ENCODE measurements around the gene MACF1.

Gene MACF1

DNA sequence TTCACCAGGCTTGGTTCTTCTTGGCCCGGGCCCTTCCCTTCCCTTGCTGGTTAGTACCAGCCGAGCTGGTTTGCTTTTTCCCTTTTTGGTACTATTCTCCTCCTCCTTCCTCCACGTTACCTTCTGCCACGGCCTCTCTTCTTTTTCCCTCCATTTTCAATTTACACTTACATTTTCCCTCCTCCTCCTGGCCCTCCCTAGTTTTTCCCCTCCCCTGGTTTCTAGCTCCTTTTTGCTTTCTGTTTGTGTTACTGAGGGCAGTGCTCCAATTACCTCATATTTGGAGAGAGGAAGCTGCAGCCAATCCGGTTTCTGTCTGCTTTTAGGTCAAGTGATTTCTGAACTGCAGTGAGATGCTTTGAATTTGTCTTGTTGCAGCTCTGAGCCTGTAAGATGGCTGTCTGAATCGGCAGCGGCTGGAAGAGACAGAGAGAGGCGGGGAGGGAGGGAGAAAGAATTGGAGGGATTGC is 63.7 kb downstream of the MACF1 start:
- no peak for DNase-seq

- DNase-seq, result no peak
These were observed 64.4 kb downstream of the MACF1 start for GRCh38 chr1:39268906-39269305.

DNA sequence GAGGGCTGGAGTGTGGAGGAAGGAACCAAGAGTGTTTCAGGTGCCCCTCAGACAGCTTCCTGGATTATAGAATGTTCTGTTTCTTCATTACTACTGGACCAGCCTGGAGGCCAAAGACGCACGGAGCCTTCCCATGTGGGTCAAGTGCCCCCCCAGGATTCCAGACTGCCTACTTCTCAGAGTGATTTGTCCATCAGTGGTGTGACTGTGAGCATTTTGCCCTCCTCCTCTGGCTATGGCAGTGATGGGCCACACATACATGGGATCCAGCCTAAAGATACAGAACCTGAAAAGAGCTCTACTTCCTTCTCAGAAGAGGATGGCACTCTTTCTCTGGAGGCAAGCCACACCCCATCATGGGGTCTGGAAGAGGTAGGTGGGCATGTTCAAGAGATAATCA is 64.9 kb downstream of the MACF1 start:
- no peak for DNase-seq

DNA sequence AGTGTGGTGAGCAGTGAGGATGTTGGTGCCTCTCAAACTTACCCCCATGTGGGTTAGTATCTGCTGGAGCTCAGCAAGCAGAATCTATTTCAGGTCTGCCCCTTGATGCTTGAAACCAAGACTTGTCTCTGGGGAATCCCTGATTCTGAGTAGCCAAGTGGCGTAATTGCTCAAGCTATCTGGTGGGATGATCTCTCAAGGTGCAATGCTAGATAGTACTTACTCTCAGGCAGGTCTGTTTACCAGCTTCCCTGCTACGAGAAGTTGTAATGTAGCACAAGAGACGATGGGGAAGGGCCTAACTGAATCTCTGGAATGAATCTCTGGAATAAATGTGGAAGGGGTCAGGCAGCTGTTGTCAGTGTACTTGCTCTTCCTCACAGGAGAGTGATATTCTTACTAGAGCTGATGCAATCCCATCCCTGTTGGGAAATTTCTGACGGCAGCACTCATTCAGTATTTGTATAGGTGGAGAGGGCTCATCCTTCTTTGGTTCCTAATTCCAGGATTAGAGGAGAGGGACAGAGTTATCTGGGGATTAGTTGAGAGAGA is 65.4 kb downstream of the MACF1 start:
- DNase-seq, result no peak

GRCh38 chr1:39270368-39270767 is 65.9 kb downstream of the MACF1 start:
- DNase-seq, result no peak

DNA sequence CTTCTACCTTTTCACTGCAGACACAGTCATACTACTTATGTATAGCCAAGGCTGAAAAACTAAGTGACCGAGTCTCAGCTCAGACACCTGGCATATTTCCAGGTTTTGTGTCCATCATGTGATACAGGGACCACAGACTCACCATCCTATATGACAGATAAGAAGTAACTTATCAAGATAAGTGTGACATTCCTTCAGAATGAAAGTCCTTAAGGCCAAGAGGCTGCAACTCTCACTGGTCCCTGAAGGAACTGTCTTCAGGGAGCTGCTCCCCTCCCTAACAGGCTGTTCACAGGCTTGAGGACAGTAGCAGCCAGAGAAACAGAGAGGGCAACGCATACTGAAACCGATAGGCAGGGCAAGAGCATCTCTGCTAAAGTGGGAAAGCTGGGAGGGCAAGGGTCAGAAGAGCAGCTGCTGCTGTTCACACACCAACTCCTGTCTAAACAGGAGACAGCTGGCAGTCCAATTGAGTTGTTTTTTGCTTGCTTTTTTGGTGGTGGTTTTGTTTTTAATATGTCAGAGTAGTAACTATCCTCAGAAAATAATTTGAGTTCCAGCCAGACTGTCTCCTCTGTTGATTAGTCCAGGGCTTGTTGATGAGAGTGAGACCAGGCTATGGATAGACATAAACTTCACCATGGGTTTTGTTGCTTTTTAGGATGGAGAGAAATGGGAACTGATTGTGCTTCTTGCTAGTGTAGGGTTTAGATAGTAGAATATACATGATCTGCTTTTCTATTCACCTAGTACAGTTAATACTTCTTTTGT is 67.7 kb downstream of the MACF1 start:
- no peak for DNase-seq

GRCh38 chr1:39272798-39273469 is 68.4 kb downstream of the MACF1 start:
- DNase-seq, result no peak

GRCh38 chr1:39275836-39276507 is 71.5 kb downstream of the MACF1 start:
- no peak for DNase-seq

DNA sequence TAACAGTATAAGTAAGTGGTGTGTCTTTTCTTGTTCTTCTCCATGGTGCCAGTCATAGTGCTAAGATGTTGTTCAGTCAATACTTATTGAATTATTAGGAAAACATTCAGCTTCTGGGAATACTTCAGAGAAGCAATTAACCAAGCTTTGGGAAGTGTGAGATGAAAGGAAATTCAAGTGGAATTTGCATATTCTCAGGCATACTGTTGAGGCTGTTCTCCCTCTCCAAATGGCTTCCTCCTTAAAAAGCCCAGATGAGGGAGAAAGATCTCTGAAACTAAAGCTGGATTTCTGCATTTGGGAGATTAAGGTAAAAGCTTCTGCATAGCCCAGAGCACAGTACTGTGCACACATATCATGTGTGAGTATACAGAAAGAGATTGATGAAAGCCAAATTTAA is 73.4 kb downstream of the MACF1 start:
- DNase-seq, result no peak

- no peak for DNase-seq
These were observed 78.2 kb downstream of the MACF1 start for GRCh38 chr1:39282537-39283216.

DNA sequence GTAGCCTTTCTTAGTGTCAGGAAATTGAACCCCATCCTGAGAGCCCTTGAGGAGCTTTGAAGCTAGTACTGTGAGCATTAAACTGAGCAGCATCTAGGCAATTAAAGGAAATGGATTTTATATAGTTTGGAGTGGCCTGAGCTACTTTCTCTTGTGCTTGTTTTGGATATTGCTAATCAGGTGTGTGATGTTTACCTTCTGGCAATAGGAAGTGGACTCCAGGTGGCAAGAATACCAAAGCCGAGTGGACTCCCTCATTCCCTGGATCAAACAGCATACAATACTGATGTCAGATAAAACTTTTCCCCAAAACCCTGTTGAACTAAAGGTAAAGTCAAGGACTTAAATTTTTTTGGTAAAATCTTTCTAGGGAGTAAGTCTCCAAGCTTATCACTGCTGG is 79.4 kb downstream of the MACF1 start:
- no peak for DNase-seq

DNA sequence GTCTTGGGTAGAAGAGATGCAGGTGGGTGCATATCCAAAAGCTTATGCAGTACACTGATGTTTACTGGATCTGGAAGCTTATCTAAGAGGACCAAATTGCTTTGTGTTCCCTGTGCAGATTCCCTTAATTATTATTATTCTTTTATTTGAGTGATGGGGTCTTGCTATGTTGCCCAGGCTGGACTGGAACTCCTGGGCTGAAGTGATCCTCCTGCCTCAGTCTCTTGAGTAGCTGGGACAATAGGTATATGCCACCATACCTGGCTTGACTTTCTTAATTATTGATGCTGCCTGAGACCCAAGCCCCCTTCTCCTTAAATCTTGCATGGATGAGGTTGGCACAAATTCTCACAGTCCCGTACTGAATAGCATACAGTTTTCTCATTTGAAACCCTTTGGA is 83.0 kb downstream of the MACF1 start:
- DNase-seq, result no peak

DNA sequence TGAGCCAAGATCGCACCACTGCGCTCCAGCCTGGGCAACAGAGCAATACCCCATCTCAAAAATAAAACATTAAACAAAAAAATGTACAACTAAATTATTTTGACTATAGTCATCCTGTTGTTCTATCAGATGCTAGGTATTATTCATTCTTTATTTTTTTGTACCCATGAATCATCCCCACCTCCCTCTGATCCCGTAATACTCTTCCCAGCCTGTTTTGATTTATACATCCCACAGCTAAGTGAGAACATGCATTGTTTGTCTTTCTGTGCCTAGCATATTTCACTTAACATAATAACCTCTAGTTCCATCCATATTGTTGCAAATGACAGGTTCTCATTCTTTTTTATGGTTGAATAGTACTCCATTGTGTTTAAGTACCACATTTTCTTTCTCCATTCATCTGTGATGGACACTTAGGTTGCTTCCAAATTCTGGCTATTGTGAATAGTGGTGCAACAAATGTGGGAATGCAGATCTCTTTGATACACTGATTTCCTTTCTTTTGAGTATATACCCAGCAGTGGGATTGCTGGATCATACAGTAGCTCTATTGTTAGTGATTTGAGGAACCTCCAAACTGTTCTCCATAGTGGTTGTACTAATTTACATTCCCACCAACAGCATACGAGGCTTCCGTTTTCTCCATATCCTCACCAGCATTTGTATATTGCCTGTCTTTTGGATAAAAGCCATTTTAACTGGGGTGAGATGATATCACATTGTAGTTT is 84.4 kb downstream of the MACF1 start:
- DNase-seq, result no peak

GRCh38 chr1:39292401-39292800 is 87.9 kb downstream of the MACF1 start:
- DNase-seq, result no peak

DNA sequence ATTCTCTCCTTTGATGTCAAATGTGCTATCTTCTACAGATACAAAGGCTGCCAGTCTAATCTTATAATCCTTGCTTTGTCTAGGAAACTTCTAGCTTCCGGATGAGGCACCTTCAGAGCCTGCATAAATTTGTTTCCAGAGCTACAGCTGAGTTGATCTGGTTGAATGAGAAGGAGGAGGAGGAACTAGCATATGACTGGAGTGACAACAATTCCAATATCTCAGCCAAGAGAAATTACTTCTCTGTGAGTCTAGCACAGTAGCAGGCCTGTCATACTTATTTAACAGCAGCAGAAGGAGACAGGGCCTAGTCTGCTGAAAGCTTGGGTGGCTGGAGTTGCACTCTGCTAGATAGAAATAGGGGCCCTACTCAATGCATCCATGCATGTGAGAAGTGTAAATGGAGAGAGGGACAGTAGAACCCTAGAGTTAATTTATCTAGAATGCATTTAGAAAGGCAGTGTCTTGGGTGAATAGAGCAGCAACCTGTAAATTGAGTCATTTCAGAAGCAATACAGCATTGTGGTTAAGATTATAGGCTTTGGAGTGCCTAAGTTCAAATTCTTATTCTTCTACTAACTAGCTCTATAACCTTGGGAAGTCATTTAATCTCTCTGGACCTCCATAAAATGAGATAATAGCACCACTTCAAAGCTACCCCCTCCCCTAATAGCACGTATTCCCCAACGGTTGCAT is 89.0 kb downstream of the MACF1 start:
- no peak for DNase-seq

- no peak for DNase-seq
These were observed 90.0 kb downstream of the MACF1 start for GRCh38 chr1:39294531-39294930.

DNA sequence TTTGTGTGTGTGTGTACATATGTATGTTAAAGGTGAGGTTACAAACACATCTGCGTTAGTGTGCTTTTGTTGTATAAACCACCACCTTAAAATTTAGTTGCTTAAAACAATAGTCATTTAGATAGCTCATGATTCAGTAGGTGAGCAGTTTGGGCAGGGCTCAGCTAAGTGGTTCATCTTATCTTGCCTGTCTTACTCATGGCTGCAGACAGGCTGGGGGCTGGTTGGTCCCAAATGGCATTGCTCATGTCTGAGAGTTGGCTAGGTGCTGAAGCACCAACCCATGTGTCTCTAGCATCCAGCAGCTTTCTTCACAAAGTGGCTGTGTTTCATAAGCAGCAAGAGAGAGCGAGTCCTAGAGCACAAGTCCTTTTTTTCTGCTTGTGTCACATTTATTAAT is 91.4 kb downstream of the MACF1 start:
- no peak for DNase-seq

DNA sequence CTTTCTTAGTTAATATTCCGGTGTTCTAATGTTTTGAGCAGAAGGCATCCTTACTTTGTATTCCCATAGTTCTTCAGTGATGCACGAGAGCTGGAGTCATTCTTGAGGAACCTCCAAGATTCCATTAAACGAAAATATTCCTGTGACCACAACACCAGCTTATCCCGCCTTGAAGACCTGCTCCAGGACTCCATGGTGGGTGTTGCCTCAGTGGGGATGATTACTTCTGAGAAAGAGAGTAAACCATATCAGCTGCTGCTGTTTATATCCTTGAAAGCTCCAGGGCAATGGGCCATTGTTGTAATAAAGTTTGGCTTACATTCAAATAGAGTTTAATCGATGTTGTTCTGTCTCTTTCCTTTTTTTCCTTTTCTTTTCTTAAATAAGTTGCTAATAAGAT is 93.1 kb downstream of the MACF1 start:
- DNase-seq, result no peak

DNA sequence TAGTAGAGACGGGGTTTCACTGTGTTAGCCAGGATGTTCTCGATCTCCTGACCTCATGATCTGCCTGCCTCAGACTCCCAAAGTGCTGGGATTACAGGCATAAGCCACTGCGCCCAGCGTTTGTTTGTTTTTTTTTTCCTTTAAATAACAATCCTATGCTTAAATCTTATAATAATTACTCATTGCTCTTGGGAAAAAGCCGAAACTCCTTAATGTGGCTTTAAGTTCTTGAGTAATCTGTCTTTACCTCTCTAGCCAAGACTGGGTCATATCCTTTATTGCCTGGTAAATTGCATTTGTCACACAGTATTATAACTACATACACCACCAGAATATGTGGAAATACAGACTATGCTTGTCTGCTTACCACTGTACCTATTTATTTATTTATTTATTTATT is 97.1 kb downstream of the MACF1 start:
- no peak for DNase-seq

DNA sequence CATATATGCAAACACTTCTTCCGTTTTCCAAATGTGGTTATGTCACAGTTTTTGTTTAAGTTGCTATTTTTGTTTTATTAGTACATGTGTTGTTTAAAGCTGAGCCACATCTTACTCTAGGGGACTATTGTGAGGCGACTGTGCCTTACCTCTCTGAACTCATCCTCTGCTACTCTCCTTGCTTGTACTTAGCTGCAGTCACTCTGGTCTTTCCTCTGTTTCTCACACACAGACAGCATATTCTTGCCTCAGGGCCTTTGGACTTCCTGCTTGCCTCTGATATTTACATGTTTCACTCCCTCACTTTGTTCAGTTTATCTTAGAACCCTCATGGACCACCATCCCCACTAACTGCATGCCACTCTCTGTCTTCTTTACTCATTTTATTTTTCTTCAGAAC is 101.1 kb downstream of the MACF1 start:
- DNase-seq, result no peak

DNA sequence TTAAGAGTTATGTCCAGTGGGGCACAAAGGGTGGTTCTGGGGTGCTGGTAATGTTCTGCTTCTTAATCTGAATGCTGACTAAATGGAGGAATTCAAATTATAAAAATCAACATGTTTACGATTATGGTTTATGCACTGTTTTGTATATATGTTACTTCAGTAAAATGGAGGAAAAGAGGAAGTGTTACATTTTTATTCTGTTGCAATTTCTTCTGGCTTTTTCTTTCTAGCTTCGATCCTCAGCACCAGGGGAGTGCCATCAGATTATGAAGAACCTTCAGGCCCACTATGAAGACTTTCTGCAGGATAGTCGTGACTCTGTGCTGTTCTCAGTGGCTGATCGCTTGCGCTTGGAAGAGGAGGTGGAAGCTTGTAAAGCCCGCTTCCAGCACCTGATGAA is 105.5 kb downstream of the MACF1 start:
- no peak for DNase-seq

DNA sequence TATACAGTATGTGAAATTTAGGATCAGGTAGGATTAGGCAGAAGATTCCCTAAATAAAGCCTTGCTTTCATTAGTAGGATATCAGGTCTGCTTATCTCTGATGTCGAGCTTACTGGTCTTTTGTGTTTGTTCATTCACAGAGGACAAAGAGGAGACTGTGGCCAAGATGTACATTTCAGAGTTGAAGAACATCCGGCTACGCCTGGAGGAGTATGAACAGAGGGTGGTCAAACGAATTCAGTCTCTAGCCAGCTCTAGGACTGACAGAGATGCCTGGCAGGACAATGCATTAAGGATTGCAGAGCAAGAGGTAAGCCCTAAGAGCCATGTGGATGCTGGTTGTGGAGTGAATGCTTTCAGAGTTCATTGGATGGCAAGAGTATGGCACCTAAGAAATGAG is 106.2 kb downstream of the MACF1 start:
- no peak for DNase-seq

Measured in activated CD8-positive, alpha-beta memory T cell treated with anti-CD3 and anti-CD28 coated beads, Interleukin-2, amount 50 U/mL, for 4 hours (primary cell).